ENCODE data around the gene RTP5. TPM values are rescaled to one million over a fixed set of nuclear protein-coding genes. Genes with fewer than 3 reads are reported as not detected.
"Not testable (repeated sequence)": the region's sequence is repeated elsewhere in the genome, so short reads cannot be mapped to it uniquely, and the experiment has no call there.

Gene RTP5
- total RNA-seq, 6 experiments from 2014 or later: not detected

- H3K4me3 Mint-ChIP-seq: no peak overlapping the region
These were observed 33.8 kb downstream of the RTP5 start for GRCh38 chr2:241903121-241904010.

GRCh38 chr2:241904011-241904718 is 34.6 kb downstream of the RTP5 start:
- no peak for DNase-seq
- TF ChIP-seq CTCF (IDR thresholded peaks at IDR 0.05): no peak
- no peak overlapping the region for H3K27ac Mint-ChIP-seq
- H3K9me3 Mint-ChIP-seq: no peaks in the 10 kb centered on the region
- no peak overlapping the region for H3K4me3 Mint-ChIP-seq
- no peaks in the 10 kb centered on the region for H3K4me1 Mint-ChIP-seq (ENCODE audit: low read depth)
- H3K27me3 Mint-ChIP-seq (ENCODE audit: insufficient read depth): peaks cover 4% of the 10 kb centered on the region
- H3K36me3 Mint-ChIP-seq (ENCODE audit: low read depth): peaks cover 5% of the 10 kb centered on the region

More at GRCh38 chr2:241903121-241904010, 33.8 kb downstream of the RTP5 start:
- no peak overlapping the region for H3K27ac Mint-ChIP-seq
- H3K27me3 Mint-ChIP-seq (ENCODE audit: insufficient read depth): peaks cover 3% of the 10 kb centered on the region
- TF ChIP-seq CTCF (IDR thresholded peaks at IDR 0.05): no peak
- H3K4me1 Mint-ChIP-seq (ENCODE audit: low read depth): no peaks in the 10 kb centered on the region
- H3K36me3 Mint-ChIP-seq (ENCODE audit: low read depth): peaks cover 5% of the 10 kb centered on the region
- no peak for DNase-seq
- no peaks in the 10 kb centered on the region for H3K9me3 Mint-ChIP-seq

- DNase-seq: no peak
- Mint-ChIP-seq H3K27me3 (ENCODE audit: insufficient read depth) (peaks cover 2% of the 10 kb centered on the region), H3K36me3 (ENCODE audit: low read depth) (peaks cover 5% of the 10 kb centered on the region), H3K4me1 (ENCODE audit: low read depth) (no peaks in the 10 kb centered on the region), H3K4me3 (no peak overlapping the region), H3K9me3 (no peaks in the 10 kb centered on the region), H3K27ac (no peak overlapping the region; the same call in 1 of the 2 replicates)
- TF ChIP-seq CTCF (IDR thresholded peaks at IDR 0.05): no peak
These were observed 35.5 kb downstream of the RTP5 start for GRCh38 chr2:241904791-241905710.

DNA sequence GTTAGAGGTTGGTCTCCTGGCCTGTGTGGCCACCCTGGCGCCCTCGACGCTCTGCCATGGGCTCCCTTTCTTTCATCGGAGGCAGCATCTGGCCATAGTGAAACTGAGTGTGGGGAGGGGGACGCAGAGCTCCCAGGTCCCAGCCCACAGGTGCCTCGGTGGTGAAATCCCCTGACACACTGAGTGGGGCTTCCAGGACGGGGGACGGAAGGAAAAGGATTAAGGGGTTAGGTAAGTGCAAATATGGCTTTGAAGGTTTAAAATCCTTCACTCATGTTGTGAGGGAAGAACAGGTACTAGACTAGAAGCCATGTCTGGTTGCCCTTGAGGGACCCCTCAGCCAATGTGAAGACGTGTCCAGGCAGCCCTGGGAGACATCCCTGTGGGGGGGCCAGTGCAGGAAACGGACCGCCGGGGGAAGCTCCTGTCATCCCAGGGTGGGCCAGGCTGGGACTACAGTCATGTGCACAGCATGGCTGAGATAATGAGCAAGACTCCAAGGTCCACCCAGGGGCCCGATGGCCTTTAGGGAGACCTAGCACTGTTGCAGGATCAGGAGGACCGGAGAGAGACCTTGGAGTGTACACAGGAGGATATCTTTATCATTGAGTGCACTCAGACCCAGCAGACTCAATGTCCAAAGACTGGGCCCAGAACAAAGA is 36.3 kb downstream of the RTP5 start:
- no peaks in the 10 kb centered on the region for H3K4me1 Mint-ChIP-seq (ENCODE audit: low read depth)
- no peak for TF ChIP-seq CTCF (IDR thresholded peaks at IDR 0.05)
- no peak for DNase-seq
- no peak overlapping the region for H3K27ac Mint-ChIP-seq
- H3K36me3 Mint-ChIP-seq (ENCODE audit: low read depth): peaks cover 9% of the 10 kb centered on the region
- H3K4me3 Mint-ChIP-seq: no peak overlapping the region
- H3K27me3 Mint-ChIP-seq (ENCODE audit: insufficient read depth): peaks cover 2% of the 10 kb centered on the region
- no peaks in the 10 kb centered on the region; the same call in 1 of the 2 replicates for H3K9me3 Mint-ChIP-seq

DNA sequence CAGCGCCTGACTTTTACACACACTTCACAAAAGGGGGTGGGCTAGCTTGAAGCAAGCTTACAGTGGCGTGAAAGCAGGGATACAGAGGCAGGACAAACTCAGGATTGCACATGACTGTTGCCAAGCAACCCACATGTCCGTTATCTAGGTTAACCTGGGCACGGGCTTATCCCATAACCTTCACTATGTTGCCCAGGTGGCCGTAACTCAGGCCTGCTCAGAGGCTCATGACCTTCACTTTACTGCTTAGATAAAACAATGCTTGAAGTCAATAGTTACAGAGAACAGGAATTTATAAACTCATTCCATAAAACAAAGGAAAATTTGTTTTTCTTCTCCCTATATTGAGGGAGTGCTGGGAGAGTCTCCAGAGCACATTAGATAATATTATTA is 36.8 kb downstream of the RTP5 start:
- H3K4me3 Mint-ChIP-seq; DNase-seq; H3K27ac Mint-ChIP-seq; H3K4me1 Mint-ChIP-seq (ENCODE audit: low read depth); H3K9me3 Mint-ChIP-seq; H3K27me3 Mint-ChIP-seq (ENCODE audit: insufficient read depth); H3K36me3 Mint-ChIP-seq (ENCODE audit: low read depth): not testable (repeated sequence)

Measured in HFFc6 (cell line).